ENCODE results near the gene ANKRD34A.
A peak's percentile ranks its signal among the peaks of the same experiment; 100 is the strongest.

GRCh38 chr1:146012703-146013558 is 48.6 kb upstream of the ANKRD34A start:
- TF ChIP-seq, protein P1, sequence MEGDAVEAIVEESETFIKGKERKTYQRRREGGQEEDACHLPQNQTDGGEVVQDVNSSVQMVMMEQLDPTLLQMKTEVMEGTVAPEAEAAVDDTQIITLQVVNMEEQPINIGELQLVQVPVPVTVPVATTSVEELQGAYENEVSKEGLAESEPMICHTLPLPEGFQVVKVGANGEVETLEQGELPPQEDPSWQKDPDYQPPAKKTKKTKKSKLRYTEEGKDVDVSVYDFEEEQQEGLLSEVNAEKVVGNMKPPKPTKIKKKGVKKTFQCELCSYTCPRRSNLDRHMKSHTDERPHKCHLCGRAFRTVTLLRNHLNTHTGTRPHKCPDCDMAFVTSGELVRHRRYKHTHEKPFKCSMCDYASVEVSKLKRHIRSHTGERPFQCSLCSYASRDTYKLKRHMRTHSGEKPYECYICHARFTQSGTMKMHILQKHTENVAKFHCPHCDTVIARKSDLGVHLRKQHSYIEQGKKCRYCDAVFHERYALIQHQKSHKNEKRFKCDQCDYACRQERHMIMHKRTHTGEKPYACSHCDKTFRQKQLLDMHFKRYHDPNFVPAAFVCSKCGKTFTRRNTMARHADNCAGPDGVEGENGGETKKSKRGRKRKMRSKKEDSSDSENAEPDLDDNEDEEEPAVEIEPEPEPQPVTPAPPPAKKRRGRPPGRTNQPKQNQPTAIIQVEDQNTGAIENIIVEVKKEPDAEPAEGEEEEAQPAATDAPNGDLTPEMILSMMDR (IDR thresholded peaks at IDR 0.05 in 8 of 11, conservative IDR thresholded peaks at IDR 0.05 in 3 of 11) = peak; percentile 50 to 90 (median 74)
- no peak for TF ChIP-seq POLR2A (IDR thresholded peaks at IDR 0.05)
